ENCODE measurements around the gene TMEM165.

TMEM165 gene

DNA sequence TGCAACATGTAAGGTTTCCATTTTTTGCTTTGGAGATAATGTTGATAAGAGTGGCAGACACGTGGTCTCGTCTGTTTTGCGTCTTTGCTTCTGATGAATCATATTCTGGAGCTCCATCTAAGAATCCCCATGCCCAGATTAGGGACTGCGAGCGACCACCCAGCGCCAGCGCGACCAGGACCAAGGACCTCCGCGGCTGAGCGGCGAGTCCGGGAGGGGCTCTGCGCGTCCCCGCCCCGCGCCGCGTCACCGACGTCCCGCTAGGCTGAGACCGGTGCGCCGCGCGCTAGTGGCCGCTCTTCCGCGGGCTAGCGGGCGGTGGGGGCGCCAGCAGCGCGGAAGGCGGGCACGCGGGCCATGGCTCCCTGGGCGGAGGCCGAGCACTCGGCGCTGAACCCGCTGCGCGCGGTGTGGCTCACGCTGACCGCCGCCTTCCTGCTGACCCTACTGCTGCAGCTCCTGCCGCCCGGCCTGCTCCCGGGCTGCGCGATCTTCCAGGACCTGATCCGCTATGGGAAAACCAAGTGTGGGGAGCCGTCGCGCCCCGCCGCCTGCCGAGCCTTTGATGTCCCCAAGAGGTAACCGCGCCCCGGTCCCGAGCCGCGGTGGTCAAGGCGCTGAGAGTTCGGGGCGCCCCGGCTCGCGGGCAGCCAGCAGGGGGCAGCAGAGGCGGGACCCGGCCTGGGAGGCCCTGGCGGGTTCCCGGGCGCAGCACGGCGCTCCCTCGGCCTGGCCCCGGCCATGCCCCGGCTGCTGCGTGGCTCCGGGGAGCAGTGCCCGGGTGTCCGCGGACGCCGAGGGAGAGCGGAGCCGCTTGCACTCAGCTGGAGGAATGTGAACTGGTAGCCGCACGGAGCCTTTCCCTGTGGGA is 49.5 kb upstream of the TMEM165 start, which contains the start of gene SRD5A3 (continued):
- TF ChIP-seq, protein P1, sequence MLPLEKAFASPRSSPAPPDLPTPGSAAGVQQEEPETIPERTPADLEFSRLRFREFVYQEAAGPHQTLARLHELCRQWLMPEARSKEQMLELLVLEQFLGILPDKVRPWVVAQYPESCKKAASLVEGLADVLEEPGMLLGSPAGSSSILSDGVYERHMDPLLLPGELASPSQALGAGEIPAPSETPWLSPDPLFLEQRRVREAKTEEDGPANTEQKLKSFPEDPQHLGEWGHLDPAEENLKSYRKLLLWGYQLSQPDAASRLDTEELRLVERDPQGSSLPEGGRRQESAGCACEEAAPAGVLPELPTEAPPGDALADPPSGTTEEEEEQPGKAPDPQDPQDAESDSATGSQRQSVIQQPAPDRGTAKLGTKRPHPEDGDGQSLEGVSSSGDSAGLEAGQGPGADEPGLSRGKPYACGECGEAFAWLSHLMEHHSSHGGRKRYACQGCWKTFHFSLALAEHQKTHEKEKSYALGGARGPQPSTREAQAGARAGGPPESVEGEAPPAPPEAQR (tag by site-specific recombination; IDR thresholded peaks at IDR 0.05) = no peak
- no peak for TF ChIP-seq ZNF544 (tag by site-specific recombination; IDR thresholded peaks at IDR 0.05)
- TF ChIP-seq, protein P2, sequence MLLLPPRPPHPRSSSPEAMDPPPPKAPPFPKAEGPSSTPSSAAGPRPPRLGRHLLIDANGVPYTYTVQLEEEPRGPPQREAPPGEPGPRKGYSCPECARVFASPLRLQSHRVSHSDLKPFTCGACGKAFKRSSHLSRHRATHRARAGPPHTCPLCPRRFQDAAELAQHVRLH (tag by site-specific recombination; IDR thresholded peaks at IDR 0.05) = no peak
- TF ChIP-seq, protein P3, sequence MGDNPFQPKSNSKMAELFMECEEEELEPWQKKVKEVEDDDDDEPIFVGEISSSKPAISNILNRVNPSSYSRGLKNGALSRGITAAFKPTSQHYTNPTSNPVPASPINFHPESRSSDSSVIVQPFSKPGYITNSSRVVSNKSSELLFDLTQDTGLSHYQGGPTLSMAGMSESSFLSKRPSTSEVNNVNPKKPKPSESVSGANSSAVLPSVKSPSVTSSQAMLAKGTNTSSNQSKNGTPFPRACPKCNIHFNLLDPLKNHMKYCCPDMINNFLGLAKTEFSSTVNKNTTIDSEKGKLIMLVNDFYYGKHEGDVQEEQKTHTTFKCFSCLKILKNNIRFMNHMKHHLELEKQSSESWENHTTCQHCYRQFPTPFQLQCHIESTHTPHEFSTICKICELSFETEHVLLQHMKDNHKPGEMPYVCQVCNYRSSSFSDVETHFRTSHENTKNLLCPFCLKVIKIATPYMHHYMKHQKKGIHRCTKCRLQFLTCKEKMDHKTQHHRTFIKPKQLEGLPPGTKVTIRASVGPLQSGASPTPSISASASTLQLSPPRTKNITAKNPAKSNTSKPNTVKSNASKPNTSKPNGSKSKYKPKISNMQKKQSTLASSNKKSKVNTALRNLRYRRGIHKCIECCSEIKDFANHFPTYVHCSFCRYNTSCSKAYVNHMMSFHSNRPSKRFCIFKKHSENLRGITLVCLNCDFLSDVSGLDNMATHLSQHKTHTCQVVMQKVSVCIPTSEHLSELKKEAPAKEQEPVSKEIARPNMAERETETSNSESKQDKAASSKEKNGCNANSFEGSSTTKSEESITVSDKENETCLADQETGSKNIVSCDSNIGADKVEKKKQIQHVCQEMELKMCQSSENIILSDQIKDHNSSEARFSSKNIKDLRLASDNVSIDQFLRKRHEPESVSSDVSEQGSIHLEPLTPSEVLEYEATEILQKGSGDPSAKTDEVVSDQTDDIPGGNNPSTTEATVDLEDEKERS (tag by site-specific recombination; IDR thresholded peaks at IDR 0.05) = no peak
- no peak for TF ChIP-seq ZNF664 (tag by site-specific recombination; IDR thresholded peaks at IDR 0.05)
- TF ChIP-seq, protein P4, sequence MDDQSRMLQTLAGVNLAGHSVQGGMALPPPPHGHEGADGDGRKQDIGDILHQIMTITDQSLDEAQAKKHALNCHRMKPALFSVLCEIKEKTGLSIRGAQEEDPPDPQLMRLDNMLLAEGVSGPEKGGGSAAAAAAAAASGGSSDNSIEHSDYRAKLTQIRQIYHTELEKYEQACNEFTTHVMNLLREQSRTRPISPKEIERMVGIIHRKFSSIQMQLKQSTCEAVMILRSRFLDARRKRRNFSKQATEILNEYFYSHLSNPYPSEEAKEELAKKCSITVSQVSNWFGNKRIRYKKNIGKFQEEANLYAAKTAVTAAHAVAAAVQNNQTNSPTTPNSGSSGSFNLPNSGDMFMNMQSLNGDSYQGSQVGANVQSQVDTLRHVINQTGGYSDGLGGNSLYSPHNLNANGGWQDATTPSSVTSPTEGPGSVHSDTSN (CRISPR knock-in tag; IDR thresholded peaks at IDR 0.05) = peak; percentile 62; the same call in 1 of the 2 replicates
- TF ChIP-seq ZBTB20 (tag by site-specific recombination; IDR thresholded peaks at IDR 0.05) = peak; percentile 87
- TF ChIP-seq, protein P5, sequence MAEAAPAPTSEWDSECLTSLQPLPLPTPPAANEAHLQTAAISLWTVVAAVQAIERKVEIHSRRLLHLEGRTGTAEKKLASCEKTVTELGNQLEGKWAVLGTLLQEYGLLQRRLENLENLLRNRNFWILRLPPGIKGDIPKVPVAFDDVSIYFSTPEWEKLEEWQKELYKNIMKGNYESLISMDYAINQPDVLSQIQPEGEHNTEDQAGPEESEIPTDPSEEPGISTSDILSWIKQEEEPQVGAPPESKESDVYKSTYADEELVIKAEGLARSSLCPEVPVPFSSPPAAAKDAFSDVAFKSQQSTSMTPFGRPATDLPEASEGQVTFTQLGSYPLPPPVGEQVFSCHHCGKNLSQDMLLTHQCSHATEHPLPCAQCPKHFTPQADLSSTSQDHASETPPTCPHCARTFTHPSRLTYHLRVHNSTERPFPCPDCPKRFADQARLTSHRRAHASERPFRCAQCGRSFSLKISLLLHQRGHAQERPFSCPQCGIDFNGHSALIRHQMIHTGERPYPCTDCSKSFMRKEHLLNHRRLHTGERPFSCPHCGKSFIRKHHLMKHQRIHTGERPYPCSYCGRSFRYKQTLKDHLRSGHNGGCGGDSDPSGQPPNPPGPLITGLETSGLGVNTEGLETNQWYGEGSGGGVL (tag by site-specific recombination; IDR thresholded peaks at IDR 0.05) = no peak; the same call in 1 of the 2 replicates
- TF ChIP-seq ZNF561 (tag by site-specific recombination; IDR thresholded peaks at IDR 0.05; ENCODE audit: borderline replicate concordance) = peak; percentile 26; the same call in 1 of the 2 replicates
- no peak for TF ChIP-seq ZNF548 (tag by site-specific recombination; IDR thresholded peaks at IDR 0.05)
- no peak for TF ChIP-seq BCL11A (tag by site-specific recombination; IDR thresholded peaks at IDR 0.05; ENCODE audit: low read depth)
- TF ChIP-seq SP7 (tag by site-specific recombination; IDR thresholded peaks at IDR 0.05) = peak; percentile 73
- no peak; the same call in 1 of the 2 replicates for TF ChIP-seq WT1 (tag by site-specific recombination; IDR thresholded peaks at IDR 0.05)
- no peak for TF ChIP-seq ZNF184 (tag by site-specific recombination; IDR thresholded peaks at IDR 0.05)
- no peak for TF ChIP-seq SETDB1 (IDR thresholded peaks at IDR 0.05; ENCODE audit: insufficient read length, low read length)
- peak; percentile 63; the same call in 1 of the 2 replicates for TF ChIP-seq ZNF660 (tag by site-specific recombination; IDR thresholded peaks at IDR 0.05)
- no peak for TF ChIP-seq ZNF239 (tag by site-specific recombination; IDR thresholded peaks at IDR 0.05)
- TF ChIP-seq EGR2 (tag by site-specific recombination; IDR thresholded peaks at IDR 0.05; ENCODE audit: low read depth) = no peak
- TF ChIP-seq, protein P6, sequence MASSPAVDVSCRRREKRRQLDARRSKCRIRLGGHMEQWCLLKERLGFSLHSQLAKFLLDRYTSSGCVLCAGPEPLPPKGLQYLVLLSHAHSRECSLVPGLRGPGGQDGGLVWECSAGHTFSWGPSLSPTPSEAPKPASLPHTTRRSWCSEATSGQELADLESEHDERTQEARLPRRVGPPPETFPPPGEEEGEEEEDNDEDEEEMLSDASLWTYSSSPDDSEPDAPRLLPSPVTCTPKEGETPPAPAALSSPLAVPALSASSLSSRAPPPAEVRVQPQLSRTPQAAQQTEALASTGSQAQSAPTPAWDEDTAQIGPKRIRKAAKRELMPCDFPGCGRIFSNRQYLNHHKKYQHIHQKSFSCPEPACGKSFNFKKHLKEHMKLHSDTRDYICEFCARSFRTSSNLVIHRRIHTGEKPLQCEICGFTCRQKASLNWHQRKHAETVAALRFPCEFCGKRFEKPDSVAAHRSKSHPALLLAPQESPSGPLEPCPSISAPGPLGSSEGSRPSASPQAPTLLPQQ (tag by site-specific recombination; IDR thresholded peaks at IDR 0.05) = peak; percentile 73; the same call in 1 of the 2 replicates
- TF ChIP-seq ZNF48 (tag by site-specific recombination; IDR thresholded peaks at IDR 0.05) = no peak
- peak; percentile 85; the same call in 1 of the 2 replicates for TF ChIP-seq HOXC10 (CRISPR knock-in tag; IDR thresholded peaks at IDR 0.05)
- no peak for TF ChIP-seq ZXDB (tag by site-specific recombination; IDR thresholded peaks at IDR 0.05)
- no peak for TF ChIP-seq SCRT1 (tag by site-specific recombination; IDR thresholded peaks at IDR 0.05; ENCODE audit: borderline replicate concordance)
- TF ChIP-seq, protein P7, sequence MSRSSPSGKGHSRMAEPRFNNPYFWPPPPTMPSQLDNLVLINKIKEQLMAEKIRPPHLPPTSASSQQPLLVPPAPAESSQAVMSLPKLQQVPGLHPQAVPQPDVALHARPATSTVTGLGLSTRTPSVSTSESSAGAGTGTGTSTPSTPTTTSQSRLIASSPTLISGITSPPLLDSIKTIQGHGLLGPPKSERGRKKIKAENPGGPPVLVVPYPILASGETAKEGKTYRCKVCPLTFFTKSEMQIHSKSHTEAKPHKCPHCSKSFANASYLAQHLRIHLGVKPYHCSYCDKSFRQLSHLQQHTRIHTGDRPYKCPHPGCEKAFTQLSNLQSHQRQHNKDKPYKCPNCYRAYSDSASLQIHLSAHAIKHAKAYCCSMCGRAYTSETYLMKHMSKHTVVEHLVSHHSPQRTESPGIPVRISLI (tag by site-specific recombination; IDR thresholded peaks at IDR 0.05) = no peak
- no peak for TF ChIP-seq ZNF555 (tag by site-specific recombination; conservative IDR thresholded peaks at IDR 0.05)
- no peak for TF ChIP-seq ZNF707 (tag by site-specific recombination; IDR thresholded peaks at IDR 0.05)
- no peak for TF ChIP-seq ZNF510 (tag by site-specific recombination; IDR thresholded peaks at IDR 0.05; ENCODE audit: insufficient replicate concordance)
- TF ChIP-seq ZNF629 (tag by site-specific recombination; IDR thresholded peaks at IDR 0.05) = peak; percentile 27; the same call in 1 of the 2 replicates

Data from HEK293 (cell line).